ELR (cell line): ENCODE measurements around the gene ZRANB3.
"Not testable (repeated sequence)": the region's sequence is repeated elsewhere in the genome, so short reads cannot be mapped to it uniquely, and the experiment has no call there.

Experiments
- DNase-seq: peaks from one replicate; pipeline ENCODE4 v3.0.0-alpha.2; 2015; ENCODE audit warnings: low read depth

Gene ZRANB3

GRCh38 chr2:135485441-135485840 is 45.6 kb downstream of the ZRANB3 start:
- peak; percentile 22 for DNase-seq

GRCh38 chr2:135475128-135475527 is 55.9 kb downstream of the ZRANB3 start:
- DNase-seq, result no peak

GRCh38 chr2:135473567-135473966 is 57.5 kb downstream of the ZRANB3 start:
- DNase-seq, result peak; percentile 58

GRCh38 chr2:135471106-135471505 is 59.9 kb downstream of the ZRANB3 start:
- DNase-seq, result no peak

DNA sequence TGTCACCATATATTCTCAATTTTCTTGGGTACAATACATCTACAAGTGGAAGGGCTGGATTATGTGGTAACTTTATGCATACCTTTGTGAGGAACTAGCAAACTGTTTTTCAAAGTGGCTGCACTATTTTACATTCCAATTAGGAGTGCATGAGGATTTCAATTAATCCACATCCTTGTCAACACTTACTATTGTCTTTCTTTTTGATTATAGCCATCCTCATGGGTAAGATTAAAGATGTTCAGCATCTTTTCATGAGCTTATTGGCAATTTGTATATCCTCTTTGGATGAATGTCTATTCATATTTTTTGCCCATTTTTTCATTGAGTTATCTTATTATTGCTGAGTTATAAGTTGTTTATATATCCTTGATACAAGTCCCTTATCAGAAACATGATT is 73.7 kb downstream of the ZRANB3 start:
- DNase-seq, result no peak

DNA sequence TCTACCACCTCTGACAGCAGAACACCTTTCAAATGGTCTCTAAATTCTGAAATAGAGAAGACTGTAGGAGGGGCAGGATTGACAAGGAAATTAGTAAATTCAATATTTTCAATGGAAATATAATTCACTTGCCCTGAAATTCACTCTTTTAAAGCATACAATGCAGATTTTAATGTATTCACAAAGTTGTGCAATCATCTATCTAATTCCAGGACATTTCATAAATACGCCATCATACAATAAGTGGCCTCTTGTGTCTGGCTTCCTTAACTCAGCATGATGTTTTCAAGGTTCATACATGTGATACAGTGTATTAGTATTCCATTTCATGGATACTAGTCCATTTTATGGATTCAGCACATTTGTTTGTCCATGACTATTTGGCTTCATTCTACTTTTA is 74.2 kb downstream of the ZRANB3 start:
- no peak for DNase-seq

GRCh38 chr2:135456431-135456830 is 74.6 kb downstream of the ZRANB3 start:
- no peak for DNase-seq

DNA sequence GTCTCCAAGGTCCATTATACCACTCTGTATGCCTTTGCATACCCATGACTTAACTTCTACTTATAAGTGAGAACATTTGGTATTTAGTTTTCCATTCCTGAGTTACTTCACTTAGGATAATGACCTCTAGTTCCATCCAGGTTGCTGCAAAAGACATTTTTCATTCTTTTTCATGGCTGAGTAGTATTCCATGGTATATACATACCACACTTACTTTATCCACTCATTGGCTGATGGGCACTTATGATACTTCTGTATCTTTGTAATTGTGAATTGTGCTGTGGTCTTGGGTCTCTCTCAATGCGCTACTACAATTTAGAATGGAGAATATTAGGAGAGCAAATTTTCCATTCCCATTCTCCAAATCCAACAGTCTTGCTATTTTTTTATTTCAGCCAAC is 76.4 kb downstream of the ZRANB3 start:
- no peak for DNase-seq

DNA sequence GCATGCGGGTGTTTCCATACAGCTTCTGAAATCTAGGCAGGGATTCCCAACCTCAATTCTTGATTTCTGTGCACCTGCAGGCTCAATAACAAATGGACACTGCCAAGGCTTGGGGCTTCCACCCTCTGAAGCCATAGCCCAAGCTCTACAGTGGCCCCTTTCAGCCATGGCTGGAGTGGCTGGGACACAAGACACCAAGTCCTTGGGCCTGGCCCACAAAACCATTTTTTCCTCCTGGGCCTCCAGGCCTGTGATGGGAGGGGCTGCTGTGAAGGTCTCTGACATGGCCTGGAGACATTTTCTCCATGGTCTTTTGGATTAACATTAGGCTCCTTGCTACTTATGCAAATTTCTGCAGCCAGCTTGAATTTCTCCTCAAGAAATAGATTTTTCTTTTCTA is 78.0 kb downstream of the ZRANB3 start:
- not testable (repeated sequence) for DNase-seq

DNA sequence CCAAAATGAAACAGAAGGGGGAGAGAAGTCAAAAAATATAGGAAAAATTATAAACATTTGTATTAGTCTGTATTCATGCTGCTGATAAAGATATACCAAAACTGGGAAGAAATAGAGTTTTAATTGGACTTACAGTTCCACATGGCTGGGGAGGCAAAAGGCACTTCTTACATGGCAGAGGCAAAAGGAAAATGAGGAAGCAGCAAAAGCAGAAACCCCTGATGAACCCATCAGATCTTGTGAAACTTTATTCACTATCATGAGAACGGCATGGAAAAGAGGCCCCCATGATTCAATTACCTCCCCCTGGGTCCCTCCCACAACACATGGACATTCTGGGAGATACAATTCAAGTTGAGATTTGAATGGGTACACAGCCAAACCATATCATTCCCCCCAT is 79.1 kb downstream of the ZRANB3 start:
- no peak for DNase-seq

- not testable (repeated sequence) for DNase-seq
These were observed 88.0 kb downstream of the ZRANB3 start for GRCh38 chr2:135443013-135443412.

- not testable (repeated sequence) for DNase-seq
These were observed 95.9 kb downstream of the ZRANB3 start for GRCh38 chr2:135435155-135435554.

GRCh38 chr2:135424849-135425248 is 106.2 kb downstream of the ZRANB3 start:
- no peak for DNase-seq

DNA sequence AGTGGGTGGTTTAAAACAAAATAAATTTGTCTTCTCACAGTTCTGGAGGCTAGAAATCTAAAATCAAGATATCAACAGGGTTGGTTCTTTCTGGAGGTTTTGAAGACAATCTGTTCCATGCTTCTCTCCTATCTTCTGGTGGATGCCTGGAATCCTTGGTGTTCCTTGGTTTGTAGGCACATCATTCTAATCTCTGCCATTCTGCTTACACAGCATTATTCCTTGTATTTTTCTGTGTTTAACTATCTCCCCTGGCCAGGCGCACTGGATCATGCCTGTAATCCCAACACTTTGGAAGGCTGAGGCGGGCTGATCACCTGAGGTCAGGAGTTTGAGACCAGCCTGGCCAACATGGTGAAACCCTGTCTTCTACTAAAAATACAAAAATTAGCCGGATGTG is 108.1 kb downstream of the ZRANB3 start:
- no peak for DNase-seq

DNA sequence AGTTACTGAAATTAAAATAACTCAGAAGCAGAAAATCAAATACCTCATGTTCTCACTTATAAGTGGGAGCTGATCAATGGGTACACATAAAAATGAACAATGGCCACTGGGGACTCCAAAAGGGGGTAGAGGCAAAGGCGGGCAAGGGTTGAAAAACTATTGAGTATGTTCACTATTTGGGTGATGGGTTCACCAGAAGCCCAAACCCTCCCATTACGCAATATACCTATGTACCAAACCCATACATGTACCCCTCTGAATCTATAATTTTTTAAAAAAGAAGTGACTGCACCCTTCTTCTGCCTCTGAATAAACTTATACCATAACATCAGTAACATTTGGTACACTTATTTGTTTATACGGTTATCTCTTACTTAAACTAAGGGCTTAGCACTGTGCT is 119.4 kb downstream of the ZRANB3 start:
- no peak for DNase-seq

GRCh38 chr2:135409436-135409835 is 121.6 kb downstream of the ZRANB3 start:
- DNase-seq, result no peak

DNA sequence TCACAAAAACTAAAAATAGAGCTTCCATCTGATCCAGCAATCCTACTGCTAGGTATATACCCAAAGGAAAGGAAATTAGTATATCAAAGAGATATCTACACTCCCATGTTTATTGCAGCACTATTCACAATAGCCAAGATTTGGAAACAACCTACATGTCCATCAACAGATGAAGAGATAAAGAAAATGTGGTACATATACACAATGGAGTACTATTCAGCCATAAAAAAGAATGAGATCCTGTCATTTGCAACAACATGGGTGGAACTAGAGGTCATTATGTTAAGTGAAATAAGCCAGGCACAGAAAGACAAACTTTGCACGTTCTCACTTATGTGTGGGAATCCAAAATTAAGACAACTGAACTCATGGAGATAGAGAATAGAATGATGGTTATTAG is 134.8 kb downstream of the ZRANB3 start:
- not testable (repeated sequence) for DNase-seq

- DNase-seq, result no peak
These were observed 144.0 kb downstream of the ZRANB3 start for GRCh38 chr2:135386993-135387392.

- DNase-seq, result no peak
These were observed 152.4 kb downstream of the ZRANB3 start for GRCh38 chr2:135378591-135378990.

DNA sequence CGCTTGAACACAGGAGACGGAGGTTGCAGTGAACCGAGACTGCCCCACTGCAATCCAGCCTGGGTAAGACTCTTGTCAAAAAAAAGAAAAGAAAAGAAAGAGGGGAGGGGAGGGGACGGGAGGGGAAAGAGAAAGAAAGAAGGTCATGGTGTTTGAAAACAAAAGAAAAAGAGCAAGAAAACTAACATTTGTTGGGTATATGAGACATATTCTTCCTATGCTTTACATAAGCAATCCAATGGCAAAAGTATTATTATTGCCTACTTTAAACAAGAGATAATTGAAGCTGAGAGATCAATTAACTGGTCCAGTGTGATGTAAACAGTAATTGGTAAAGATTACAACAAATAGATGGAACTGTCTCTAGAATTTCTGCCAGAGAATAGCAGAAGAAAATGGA is 157.3 kb downstream of the ZRANB3 start:
- DNase-seq, result no peak

DNA sequence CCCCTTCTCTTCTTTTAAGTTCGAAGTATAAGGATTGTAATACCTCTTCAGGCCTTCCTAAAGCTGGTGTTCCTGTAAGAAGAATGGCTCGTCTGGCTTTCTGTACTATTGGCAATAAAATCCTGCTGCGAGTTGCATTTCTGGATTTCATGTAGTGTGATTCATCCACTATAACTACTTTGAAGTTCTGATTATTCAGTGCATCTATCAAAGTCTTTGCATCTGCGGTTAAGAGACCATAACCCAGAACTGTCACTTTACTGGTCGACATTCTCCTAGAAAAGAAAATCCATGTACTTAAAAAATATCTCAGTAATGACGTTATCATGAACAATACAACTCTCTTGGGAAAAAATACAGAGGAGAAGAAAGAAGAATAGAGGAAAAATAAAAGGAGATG is 181.1 kb downstream of the ZRANB3 start:
- no peak for DNase-seq

- DNase-seq, result not testable (repeated sequence)
These were observed 182.8 kb downstream of the ZRANB3 start for GRCh38 chr2:135348096-135348704.

GRCh38 chr2:135337071-135337470 is 193.9 kb downstream of the ZRANB3 start:
- DNase-seq, result no peak

DNA sequence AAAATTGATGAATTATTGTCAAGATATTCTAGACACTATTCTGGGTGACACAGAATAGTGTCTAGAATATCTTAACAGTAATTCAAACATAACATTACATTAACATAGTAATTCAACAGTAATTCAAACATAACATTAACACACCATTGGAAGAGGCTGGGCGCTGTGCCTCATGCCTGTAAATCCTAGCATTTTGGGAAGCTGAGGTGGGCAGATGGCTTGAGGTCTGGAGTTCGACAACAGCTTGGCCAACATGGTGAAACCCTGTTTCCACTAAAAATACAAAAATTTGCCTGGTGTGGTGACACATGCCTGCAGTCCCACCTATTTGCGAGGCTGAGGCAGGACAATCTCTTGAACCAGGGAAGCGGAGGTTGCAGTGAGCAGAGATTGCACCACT is 195.8 kb downstream of the ZRANB3 start:
- DNase-seq, result no peak

DNA sequence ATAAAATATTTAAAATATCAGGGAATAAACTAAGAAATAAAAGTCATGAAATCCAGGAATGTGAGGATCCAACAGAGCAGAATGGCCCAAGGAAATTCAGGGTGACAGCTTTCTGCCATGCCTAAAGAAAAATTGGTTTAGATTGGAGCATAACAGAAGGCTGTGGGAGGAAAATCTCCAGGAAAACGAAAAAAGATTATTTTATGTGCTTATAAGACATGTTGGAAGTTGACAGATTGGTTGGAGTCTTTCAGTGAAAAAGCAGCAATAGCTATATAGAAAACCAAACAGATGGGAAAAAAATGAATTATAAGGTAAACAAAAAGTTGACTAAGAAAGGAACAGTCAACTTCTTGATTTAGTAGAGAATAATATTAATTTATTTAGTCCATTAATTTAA is 203.9 kb downstream of the ZRANB3 start:
- no peak for DNase-seq
